Nucleus accumbens (tissue), 56 donors: ENCODE data around the gene ZFY.

Experiments
- DNase-seq, 56 donors: peaks; one replicate each; lab custom pipeline; 2025; lab: John Stamatoyannopoulos, UW

Gene ZFY

DNA sequence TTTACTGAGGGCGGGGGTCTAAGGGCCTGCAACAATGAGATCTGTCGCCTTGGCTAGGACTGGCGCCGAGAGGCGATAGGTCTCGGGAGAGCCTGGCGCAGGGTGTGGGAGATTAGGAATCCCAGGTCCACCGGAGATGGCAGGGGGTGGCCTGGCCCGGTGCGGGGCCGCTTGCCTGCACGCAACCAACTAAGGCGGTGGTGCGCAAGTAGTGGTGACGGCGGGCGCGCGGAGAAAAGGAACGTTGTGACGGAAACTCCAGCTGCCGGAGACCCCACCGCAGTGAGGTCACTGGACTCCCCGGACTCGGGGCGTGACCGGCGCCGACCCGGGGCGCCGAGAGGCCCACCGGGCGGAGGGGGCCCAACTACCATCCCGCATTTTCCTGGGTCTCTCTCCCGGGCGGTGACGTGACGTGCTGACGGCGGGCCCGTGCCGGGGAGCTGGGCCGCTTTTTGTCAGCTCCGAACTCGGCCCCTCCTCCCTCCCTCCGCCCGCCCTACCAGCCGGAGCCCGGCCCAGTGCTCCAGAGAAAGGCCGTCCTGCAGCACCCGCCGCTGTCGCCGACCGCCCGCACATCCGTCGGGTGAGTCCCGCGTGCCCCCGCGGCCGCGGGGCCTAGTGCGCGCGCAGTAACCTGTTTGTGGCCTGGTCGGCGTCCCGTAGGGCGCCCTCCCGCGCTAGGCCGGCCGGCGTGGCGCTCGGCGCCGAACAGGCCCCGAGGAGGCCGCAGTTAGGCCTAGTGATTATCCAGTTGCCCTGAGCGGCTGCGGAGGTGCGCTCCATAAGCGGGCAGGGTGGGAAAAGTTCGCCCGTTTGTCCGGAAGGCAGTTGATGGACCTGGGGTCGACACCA is at the start of gene ZFY:
TSS of gene ZFY (plus strand) at position 521 of the 855 bp plus-strand sequence. CDS start 18,556 bp downstream, outside the sequence.
- DNase-seq, result peak in 31 of 56 donors; percentile 1 to 83 (median 46)

DNA sequence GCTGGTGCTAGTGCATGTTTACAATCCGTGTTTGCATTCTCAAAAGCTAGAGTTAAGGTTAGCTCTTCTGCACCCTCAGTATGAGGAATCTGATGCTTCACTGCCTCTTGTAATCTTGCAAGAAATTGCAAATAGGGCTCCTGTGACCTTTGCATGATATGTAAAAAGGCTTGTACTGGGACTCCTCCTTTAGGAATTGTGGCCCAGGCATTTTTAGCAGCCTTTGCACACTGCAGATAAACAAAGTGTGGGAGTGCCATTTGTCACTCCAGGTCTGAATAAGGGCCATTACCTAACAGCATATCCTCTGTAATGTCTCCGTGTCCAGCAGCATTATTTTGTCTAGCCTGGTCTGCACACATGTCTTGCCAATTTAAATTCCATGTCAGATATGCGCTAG is 49.3 kb upstream of the ZFY start:
- DNase-seq, result no peak

DNA sequence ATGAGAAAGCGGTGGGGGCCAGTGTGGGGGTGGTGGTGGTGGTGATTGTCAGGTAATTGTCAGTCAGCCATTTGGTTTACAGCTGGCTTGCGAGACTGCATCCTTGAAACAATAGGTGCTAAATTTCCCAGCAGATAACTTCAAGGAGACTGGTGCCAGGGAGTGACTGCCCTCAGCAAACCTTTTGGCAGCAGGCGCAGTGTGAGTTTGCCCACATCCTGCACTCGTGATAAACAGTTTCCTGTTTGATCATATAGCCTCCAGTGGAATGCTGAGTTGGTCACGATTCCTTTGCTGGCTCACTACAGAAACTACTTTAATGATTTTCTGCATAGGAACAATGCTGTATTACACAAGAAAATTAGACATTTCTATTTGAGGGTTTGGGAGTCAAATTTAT is 47.8 kb upstream of the ZFY start:
- no peak for DNase-seq

GRCh38 chrY:2887955-2888354 is 47.2 kb upstream of the ZFY start:
- no peak for DNase-seq

DNA sequence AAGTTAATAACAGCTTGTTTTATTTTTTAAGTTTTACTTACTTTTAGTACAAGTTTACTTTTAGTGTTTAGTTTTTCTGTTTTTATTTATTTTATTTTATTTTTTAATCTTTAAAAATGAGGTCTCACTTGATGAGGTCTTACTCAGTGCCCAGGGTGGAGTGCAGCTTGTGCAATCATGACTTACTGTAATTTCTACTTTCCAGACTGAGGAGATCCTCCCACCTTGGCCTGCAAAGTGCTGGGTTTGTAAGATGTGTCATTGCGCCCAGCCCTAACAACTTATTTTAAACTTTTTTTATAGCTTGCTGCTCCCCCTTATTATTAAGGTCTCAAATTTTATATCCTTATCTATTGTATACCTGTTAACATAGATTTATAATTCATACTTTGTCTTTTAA is 41.7 kb upstream of the ZFY start:
- no peak for DNase-seq

DNA sequence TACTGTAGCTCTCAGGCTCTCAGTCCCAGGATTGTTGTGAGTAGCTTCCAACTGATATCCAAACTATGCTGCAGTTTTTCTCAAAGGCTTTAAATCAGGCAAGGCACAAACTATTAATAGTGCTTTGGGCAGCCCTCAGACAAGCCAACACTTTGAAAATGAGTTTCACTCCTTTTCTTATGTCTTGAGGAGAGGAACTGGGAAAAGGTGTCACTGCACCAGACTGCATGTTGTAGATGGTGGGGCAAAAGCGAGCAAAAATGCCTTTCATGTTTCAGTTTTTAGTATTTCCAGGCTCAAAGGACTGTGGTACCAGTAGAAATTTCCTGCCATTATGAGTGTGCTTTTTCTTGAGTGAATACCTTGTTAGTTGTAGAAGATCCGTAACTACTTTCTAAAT is 39.1 kb upstream of the ZFY start:
- DNase-seq, result no peak

DNA sequence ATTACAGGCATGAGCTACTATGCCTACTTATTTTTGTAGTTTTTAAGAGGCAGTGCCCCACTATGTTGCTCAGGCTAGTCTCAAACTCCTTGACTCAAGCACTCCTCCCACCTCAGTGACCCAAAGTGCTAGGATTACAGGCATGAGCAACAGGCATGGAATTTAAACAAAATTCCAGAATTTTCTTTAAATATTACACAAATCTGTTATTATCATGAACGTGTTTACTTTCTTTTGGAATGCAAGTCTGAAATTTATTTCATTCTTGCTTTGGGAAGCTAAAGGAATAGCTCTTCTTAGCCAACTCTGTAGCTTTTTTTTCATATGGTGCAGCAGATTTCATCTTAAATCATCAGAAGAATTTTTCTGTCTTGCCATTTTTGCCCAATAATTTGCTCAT is 27.8 kb upstream of the ZFY start:
- no peak for DNase-seq

- no peak for DNase-seq
These were observed 21.9 kb upstream of the ZFY start for GRCh38 chrY:2913066-2913815.

- DNase-seq, result peak in 2 of 56 donors; percentile 0
These were observed 1.1 kb upstream of the ZFY start for GRCh38 chrY:2934078-2934477.

GRCh38 chrY:2935716-2936435 is 695 bp downstream of the ZFY start:
- peak in 31 of 56 donors; percentile 1 to 95 (median 79) for DNase-seq

DNA sequence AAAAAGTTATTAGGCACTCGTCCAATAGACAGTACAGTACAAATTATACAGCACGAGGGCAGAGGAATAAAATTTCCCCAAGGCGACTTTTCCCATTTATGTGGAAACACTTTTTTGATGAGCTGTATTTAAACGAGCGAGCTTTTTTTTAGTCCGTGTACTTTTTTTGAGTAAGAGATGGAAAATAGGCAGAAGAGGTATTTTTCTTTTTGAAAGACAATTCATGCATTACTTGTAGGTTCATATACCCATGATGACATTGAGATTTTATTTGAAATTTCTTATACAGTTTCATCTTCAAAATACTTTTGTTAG is 1.2 kb downstream of the ZFY start:
- no peak for DNase-seq

DNA sequence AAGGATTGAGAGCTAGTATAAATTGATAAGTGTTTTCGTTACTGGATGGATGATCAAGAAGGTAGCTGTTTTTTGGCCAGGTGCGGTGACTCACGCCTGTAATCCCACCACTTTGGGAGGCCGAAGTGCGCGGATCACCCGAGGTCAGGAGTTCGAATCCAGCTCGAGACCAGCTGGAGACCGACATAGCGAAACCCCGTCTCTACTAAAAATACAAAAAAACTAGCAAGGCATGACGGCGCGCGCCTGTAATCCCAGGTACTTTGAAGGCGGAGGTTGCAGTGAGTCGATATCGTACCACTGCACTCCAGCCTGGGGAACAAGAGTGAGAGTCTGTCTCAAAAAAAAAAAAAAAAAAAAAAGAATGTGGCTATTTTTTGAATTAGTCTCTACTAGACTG is 2.0 kb downstream of the ZFY start:
- DNase-seq, result no peak

GRCh38 chrY:2949590-2950252 is 14.5 kb downstream of the ZFY start:
- DNase-seq, result no peak

DNA sequence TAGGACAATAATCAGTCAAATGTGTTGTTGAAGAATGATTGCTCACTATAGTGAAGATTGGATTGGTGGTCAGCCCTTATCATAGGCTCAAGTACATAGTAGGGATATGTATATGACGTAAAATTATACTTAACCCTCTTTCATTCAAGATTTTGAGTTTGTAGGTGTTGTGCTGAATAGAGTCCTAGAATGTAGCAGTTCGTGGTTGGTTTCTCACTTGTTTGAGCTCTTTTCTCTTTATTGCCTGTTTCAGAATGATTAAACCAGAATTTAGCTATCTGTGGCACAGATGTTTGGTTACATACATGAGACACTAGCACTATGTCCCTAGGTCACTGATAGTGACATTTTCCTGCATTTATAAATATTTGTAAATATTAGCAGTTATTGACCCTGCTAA is 15.5 kb downstream of the ZFY start:
- DNase-seq, result no peak

DNA sequence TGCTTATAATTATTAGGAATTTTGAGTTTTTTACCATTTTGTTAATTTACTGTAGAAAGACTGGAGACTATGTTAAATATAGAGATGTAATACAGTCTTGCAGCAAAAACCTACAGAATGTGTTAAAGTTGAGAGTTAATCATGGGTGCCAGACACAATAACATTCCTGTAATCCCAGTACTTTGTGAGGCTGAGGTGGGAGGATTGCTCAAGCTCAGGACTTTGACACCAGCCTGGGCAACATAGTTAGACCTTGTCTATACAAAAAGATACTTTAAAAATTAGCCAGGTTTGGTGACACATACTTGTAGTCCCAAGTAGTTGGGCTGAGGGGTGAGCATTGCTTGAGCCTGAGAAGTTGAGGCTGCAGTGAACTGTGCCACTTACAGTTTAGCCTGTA is 17.7 kb downstream of the ZFY start:
- no peak for DNase-seq

GRCh38 chrY:2954735-2955134 is 19.6 kb downstream of the ZFY start:
- no peak for DNase-seq

DNA sequence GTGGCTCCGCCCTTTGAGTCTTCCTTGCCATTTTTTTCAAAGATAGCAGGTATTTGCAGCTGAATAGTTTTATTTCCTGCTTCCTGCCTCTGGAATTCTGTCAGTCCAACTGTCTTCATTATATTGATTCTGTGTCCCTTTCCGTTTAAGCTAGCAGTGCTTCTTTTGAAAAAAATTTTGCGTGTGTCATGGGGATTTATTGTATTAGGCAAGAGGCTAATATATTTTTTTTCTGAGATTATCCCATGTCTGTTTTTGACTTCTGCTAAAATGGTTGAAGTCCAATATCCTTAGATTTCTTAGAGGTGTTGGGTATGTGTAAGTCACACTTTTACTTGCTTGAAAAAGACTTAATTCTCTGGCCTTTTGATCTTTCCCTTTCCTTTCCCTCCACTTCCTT is 20.4 kb downstream of the ZFY start:
- DNase-seq, result no peak

DNA sequence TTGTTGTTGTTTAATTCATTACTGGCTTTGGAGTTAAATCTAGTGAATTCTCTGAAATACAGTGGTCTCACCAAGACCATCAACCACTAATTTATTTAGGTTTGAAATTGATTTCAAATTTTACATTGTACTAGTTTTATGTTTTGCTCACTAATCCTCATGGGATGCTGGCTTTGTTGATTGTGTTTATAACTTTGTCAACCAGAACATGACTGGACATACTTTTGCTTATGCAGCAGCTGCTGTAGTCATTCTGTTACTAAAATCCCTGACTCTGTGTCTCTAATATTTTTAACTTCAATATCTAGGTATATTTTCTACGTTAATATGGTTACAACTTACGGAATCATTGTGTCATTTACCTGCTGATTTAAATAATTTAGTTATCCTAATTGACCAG is 26.9 kb downstream of the ZFY start:
- no peak for DNase-seq

GRCh38 chrY:2964814-2965213 is 29.6 kb downstream of the ZFY start:
- no peak for DNase-seq

DNA sequence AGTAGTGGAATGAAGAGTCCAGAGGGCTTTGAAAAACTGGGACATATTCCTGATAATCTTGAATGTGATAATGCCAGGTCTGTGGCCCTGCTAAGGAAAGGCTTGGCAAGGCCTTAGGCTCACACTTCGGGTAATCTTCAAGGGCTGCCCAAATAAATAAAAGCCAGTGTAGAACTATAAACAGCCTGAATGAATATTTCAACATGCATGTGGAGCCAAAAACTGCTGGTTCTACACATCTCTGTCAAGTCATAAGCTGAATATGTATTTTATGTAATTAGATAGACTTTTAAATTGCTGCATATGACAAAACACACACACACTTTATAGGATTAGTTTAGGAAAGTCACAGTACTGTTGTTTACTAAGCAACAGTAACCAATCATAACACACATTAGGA is 30.4 kb downstream of the ZFY start:
- no peak for DNase-seq

DNA sequence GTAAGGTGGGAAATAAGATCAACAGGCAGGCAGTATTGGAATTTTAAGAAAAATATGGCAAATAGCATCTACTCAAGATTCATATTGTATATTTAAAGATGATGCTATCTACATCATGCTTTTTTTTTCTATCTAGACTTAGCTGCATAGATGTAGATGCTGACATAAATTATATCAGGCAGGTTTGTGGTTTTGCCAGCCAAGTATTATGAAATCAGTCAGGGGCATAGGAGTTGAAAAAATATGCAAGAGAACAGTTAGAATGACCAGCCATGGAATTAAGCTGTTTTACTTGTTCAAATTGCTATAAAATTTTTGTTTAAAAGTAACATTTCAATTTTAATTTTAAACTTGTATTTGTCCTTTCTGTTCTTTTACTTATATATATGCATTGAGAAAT is 34.4 kb downstream of the ZFY start:
- DNase-seq, result no peak
